ENCODE data around the gene TBC1D21. TPM values are rescaled to one million over a fixed set of nuclear protein-coding genes. Genes with fewer than 3 reads are reported as not detected.

The TBC1D21 gene
- total RNA-seq, 1 experiment from 2014 or later, result not detected

- in situ Hi-C loops (cut with HindIII; ENCODE audit: low sequenced_read_pairs), result no loop called here
- no peak for DNase-seq (ENCODE audit: low spot score)
These were observed 16.0 kb upstream of the TBC1D21 start for GRCh38 chr15:73857193-73857920.

- in situ Hi-C loops (cut with HindIII; ENCODE audit: low sequenced_read_pairs), result no loop called here
- no peak for DNase-seq (ENCODE audit: low spot score)
These were observed 15.3 kb upstream of the TBC1D21 start for GRCh38 chr15:73858062-73858461.

DNA sequence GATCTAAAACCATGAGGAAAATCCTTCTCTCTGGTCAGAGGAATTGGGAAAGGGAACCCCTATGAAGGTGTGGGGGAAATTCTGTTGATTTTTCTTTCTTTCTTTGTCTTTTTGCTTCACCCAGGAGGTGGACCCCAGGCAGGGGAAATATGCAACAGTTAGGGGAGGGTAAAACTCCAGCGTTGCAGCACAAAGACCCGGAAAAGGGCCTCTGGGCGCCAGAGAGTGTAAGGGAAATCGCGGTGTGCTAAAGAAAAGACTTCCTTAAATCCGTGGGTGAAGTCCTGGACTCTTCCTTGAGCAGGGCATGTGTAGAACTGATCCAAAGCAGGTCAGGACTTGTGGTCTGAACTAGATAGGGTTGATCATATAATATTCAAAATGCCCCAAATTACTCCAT lies 11.1 kb upstream of the TBC1D21 start:
- DNase-seq (ENCODE audit: low spot score), result no peak
- in situ Hi-C loops (cut with HindIII; ENCODE audit: low sequenced_read_pairs), result no loop called here

GRCh38 chr15:73865379-73865778 lies 8.0 kb upstream of the TBC1D21 start:
- in situ Hi-C loops (cut with HindIII; ENCODE audit: low sequenced_read_pairs), result no loop called here
- DNase-seq (ENCODE audit: low spot score), result no peak

GRCh38 chr15:73865904-73866303 lies 7.5 kb upstream of the TBC1D21 start:
- DNase-seq (ENCODE audit: low spot score), result no peak
- in situ Hi-C loops (cut with HindIII; ENCODE audit: low sequenced_read_pairs), result no loop called here

- DNase-seq (ENCODE audit: low spot score), result no peak
- in situ Hi-C loops (cut with HindIII; ENCODE audit: low sequenced_read_pairs), result no loop called here
These were observed 6.9 kb upstream of the TBC1D21 start for GRCh38 chr15:73866481-73866880.

GRCh38 chr15:73866881-73867410 lies 6.4 kb upstream of the TBC1D21 start:
- in situ Hi-C loops (cut with HindIII; ENCODE audit: low sequenced_read_pairs), result no loop called here
- no peak for DNase-seq (ENCODE audit: low spot score)

DNA sequence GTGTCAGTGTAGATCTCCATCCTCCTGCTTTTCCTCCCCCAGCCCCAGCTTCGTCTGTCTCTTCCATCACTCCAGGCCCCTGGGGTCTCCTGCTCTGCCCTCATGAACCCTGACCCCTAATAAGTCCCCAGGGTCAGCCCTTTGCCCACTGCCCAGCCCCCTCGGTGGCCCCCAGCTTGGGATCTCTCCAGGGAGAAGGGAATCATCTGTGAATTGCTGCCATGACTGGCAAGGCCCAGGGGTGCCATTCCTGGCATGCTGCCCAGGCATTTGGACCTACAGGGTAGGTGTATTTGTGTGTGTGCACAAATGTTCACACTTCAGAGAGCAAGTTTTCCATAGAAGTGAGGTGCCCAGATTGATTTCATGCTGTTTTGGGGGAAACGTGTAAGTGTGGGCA lies 5.9 kb upstream of the TBC1D21 start:
- in situ Hi-C loops (cut with HindIII; ENCODE audit: low sequenced_read_pairs), result no loop called here

GRCh38 chr15:73867956-73868355 lies 5.4 kb upstream of the TBC1D21 start:
- DNase-seq (ENCODE audit: low spot score), result no peak
- in situ Hi-C loops (cut with HindIII; ENCODE audit: low sequenced_read_pairs), result no loop called here

More for the DNA sequence above, 5.9 kb upstream of the TBC1D21 start:
- DNase-seq (ENCODE audit: low spot score), result no peak

DNA sequence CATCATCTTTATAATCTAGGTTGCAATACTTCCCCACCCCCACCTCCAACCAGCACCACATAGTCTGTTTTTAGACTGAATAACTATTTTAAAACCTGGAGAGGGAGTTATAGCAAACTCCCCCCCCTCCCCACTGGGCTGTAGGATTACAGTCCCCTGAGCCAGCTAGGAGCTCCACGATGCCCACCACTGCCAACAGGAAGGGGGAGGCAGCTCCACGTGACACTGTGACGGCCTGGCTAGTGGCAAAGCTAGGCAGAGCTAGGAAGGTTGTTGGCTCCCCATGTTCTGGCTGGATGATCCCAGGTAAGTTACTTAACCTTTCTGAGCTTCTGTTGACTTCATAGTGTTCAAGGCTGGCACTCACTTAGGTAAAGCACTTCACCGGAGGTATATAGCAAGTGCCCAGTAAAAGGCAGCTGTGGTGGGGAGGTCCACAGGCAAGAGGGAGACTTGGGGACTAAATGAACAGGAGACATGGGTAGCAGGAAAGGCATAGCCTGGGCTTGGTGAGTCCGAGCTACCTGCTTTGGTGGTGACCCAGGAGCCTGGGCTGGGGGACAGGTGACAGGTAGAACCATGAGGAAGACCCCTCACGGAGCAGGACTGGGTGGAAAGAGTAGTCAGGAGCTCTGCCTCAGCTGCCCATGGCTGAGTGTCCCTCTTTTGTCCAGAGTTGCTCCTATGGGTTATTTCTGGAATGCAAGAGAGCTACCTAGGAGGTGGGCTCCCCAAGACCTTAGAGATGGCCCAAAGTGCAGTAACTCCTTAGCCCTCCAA lies 4.0 kb upstream of the TBC1D21 start:
- in situ Hi-C loops (cut with HindIII; ENCODE audit: low sequenced_read_pairs), result no loop called here

DNA sequence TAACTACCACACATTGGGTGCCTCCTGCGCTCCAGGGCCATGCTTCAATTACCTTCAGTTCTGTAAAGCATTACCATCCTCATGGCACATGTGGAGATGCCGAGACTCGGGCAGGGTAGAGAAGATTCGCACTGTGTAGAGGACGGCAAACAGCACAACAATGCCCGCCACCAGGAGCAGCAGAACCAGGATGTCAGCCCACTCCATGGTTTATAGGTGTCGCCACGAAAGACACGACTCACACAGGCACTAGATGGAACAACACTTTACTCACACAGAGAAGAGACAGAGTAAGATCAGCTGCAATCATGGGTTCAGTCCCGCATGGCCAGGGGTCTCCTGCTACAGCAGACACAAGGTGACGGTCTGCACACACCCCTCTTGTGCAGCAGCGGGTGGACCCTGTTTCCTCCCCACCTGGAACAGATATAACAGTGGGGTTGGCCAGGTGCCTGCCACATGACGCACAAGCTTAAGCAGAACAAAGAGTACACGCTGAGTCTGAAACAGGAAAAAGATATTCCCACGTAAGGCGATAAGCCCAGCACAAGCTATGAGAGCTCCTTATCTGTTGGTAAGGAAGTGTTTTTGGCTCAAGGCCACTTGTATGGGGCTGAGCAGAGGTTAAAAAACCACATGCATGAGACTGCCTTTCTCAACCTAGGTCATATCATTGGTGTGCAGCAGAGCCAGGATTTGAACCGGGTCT lies 2.5 kb upstream of the TBC1D21 start:
- in situ Hi-C loops (cut with HindIII; ENCODE audit: low sequenced_read_pairs), result no loop called here
- no peak for DNase-seq (ENCODE audit: low spot score)

More for the DNA sequence above, 4.0 kb upstream of the TBC1D21 start:
- DNase-seq (ENCODE audit: low spot score), result no peak

GRCh38 chr15:73872346-73872745 lies 1.0 kb upstream of the TBC1D21 start:
- DNase-seq (ENCODE audit: low spot score), result no peak
- in situ Hi-C loops (cut with HindIII; ENCODE audit: low sequenced_read_pairs), result no loop called here

GRCh38 chr15:73873889-73874511 lies 636 bp downstream of the TBC1D21 start:
- in situ Hi-C loops (cut with HindIII; ENCODE audit: low sequenced_read_pairs), result no loop called here
- DNase-seq (ENCODE audit: low spot score), result peak; percentile 22

DNA sequence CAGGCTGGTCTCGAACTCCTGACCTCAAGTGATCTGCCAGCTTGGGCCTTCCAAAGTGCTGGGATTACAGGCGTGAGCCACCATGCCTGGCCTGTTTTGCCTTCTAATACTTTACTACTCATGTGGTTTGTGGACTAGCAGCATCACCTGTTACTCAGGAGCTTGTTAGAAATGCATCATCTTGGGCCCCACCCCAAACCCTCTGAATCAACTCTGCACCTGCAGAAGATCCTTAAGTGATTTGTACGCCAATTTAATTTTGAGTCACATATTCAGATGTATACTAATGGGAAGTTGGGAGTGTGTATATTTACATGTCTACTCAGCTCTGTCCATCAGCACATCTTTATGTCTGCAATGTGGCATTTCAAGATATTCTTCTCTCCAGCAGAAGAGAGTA lies 6.1 kb downstream of the TBC1D21 start:
- in situ Hi-C loops (cut with HindIII; ENCODE audit: low sequenced_read_pairs), result no loop called here

GRCh38 chr15:73881579-73882320 lies 8.4 kb downstream of the TBC1D21 start:
- DNase-seq (ENCODE audit: low spot score), result no peak
- in situ Hi-C loops (cut with HindIII; ENCODE audit: low sequenced_read_pairs), result no loop called here

More for the DNA sequence above, 6.1 kb downstream of the TBC1D21 start:
- no peak for DNase-seq (ENCODE audit: low spot score)

- in situ Hi-C loops (cut with HindIII; ENCODE audit: low sequenced_read_pairs), result no loop called here
- no peak for DNase-seq (ENCODE audit: low spot score)
These were observed 9.5 kb downstream of the TBC1D21 start for GRCh38 chr15:73882761-73883419.

- DNase-seq (ENCODE audit: low spot score), result no peak
- in situ Hi-C loops (cut with HindIII; ENCODE audit: low sequenced_read_pairs), result no loop called here
These were observed 10.8 kb downstream of the TBC1D21 start for GRCh38 chr15:73884159-73884558.
